H1 (cell line): ENCODE data around the gene OSBPL6. TPM values are rescaled to one million over a fixed set of nuclear protein-coding genes. Genes with fewer than 3 reads are reported as not detected.

Experiments used
- CTCF ChIA-PET: fragments of 300-600 bp; sonication (Branson Sonifier 250); formaldehyde crosslinking; loops from one replicate; lab custom pipeline; 2021; ENCODE audit not compliant: partially characterized antibody; lab: Charles Lee
- POLR2A ChIA-PET: fragments of 300-600 bp; sonication (Branson Sonifier 250); formaldehyde crosslinking; loops from one replicate; lab custom pipeline; 2021; ENCODE audit warnings: inconsistent platforms; ENCODE audit not compliant: partially characterized antibody; lab: Charles Lee
- DNase-seq, 2 experiments: peaks; one replicate each; pipeline versions ENCODE4 v3.0.0 to v3.0.0-alpha.2; 2010 to 2022; ENCODE audit warnings: low spot score in 2 of 2, low read depth in 1 of 2, mixed read lengths in 1 of 2
- FAIRE-seq: peaks from 2 replicates; lab custom pipeline; 2011; peaks lifted over from hg19 to GRCh38; lab: Jason Lieb, UNC
- H2AFZ ChIP-seq: 2 replicates; pipeline ENCODE4 v1.8.1; 2012; ENCODE audit warnings: low read length, inconsistent platforms
- H2AK5ac ChIP-seq: 2 replicates; pipeline ENCODE4 v1.6.1; 2013; ENCODE audit warnings: low read depth, low read length
- H2BK120ac ChIP-seq: replicated peaks from 2 replicates; pipeline ENCODE3; 2013; ENCODE audit warnings: low read depth, low read length, inconsistent platforms
- H2BK12ac ChIP-seq: 2 replicates; pipeline ENCODE4 v1.6.1; 2013; ENCODE audit warnings: low read depth, low read length
- H2BK15ac ChIP-seq: 2 replicates; pipeline ENCODE4 v1.6.1; 2013; ENCODE audit warnings: low read length
- H2BK20ac ChIP-seq: 2 replicates; pipeline ENCODE4 v1.6.1; 2013; ENCODE audit warnings: low read length
- H2BK5ac ChIP-seq: 2 replicates; pipeline ENCODE4 v1.6.1; 2013; ENCODE audit warnings: low read depth, low read length
- H3K14ac ChIP-seq: 2 replicates; pipeline ENCODE4 v1.6.1; 2013; ENCODE audit warnings: inconsistent platforms; ENCODE audit not compliant: insufficient read length
- H3K18ac ChIP-seq: 2 replicates; pipeline ENCODE4 v1.6.1; 2013; ENCODE audit warnings: low read length; ENCODE audit errors: extremely low read depth
- H3K23ac ChIP-seq: 2 replicates; pipeline ENCODE4 v1.6.1; 2013; ENCODE audit warnings: inconsistent platforms; ENCODE audit not compliant: insufficient read length
- H3K23me2 ChIP-seq: 2 replicates; pipeline ENCODE4 v1.6.1; 2013; ENCODE audit warnings: low read depth, low read length
- H3K27ac ChIP-seq: 2 replicates; pipeline ENCODE4 v1.6.1; 2011; ENCODE audit warnings: low read depth, low read length, inconsistent platforms
- H3K27me3 ChIP-seq, 4 experiments: replicated peaks in 1 of 4; 1 replicate in 1 of 4; 2 replicates in 3 of 4; pipeline versions ENCODE4 v1.6.1 to v1.8.1; 2011 to 2013; ENCODE audit warnings: low read length in 3 of 4, mild to moderate bottlenecking in 3 of 4, inconsistent platforms in 2 of 4, mixed read lengths in 2 of 4, moderate library complexity in 1 of 4; ENCODE audit not compliant: control insufficient read depth in 3 of 4, insufficient read depth in 3 of 4; ENCODE audit errors: extremely low read depth in 1 of 4
- H3K36me3 ChIP-seq, 4 experiments: 2 replicates each; pipeline versions ENCODE4 v1.6.1 to v1.8.1; 2011 to 2013; ENCODE audit warnings: mild to moderate bottlenecking in 4 of 4, low read length in 3 of 4, moderate library complexity in 2 of 4, control low read depth in 1 of 4, inconsistent platforms in 1 of 4; ENCODE audit not compliant: insufficient read depth in 4 of 4, control insufficient read depth in 2 of 4
- H3K4ac ChIP-seq: replicated peaks from 2 replicates; pipeline ENCODE3; 2013; ENCODE audit warnings: low read length, low read depth, mixed read lengths, inconsistent platforms; ENCODE audit not compliant: insufficient read length
- H3K4me1 ChIP-seq, 4 experiments: replicated peaks in 1 of 4; 1 replicate in 1 of 4; 2 replicates in 3 of 4; pipeline versions ENCODE4 v1.6.1 to v1.8.1; 2011 to 2013; ENCODE audit warnings: low read length in 3 of 4, inconsistent platforms in 2 of 4, mixed read lengths in 1 of 4; ENCODE audit not compliant: insufficient read depth in 4 of 4, control insufficient read depth in 3 of 4
- H3K4me2 ChIP-seq, 2 experiments: 2 replicates each; pipeline versions ENCODE4 v1.6.1 to v1.8.1; 2011 to 2013; ENCODE audit warnings: low read depth in 2 of 2, low read length in 2 of 2, control low read depth in 1 of 2, inconsistent platforms in 1 of 2, mild to moderate bottlenecking in 1 of 2; ENCODE audit not compliant: insufficient read depth in 1 of 2
- H3K4me3 ChIP-seq, 4 experiments: fragments of 200-600, 300-600 bp in 1 of 4; sonication (generic), shearing (Covaris generic), sonication (Bioruptor Twin) in 1 of 4; 2 replicates each; pipeline versions ENCODE4 v1.5.1 to v1.8.1; 2011 to 2016; ENCODE audit warnings: low read length in 4 of 4, low read depth in 3 of 4, control low read depth in 2 of 4, inconsistent platforms in 2 of 4, mild to moderate bottlenecking in 2 of 4, mixed read lengths in 1 of 4, moderate library complexity in 1 of 4; ENCODE audit not compliant: insufficient read depth in 2 of 4; ENCODE audit errors: extremely low read depth in 1 of 4
- H3K56ac ChIP-seq: replicated peaks from 2 replicates; pipeline ENCODE3; 2013; ENCODE audit warnings: low read depth, mild to moderate bottlenecking, mixed read lengths, low read length, inconsistent platforms; ENCODE audit not compliant: insufficient read length
- H3K79me1 ChIP-seq: 2 replicates; pipeline ENCODE4 v1.6.1; 2013; ENCODE audit warnings: low read depth, low read length, control low read depth
- H3K79me2 ChIP-seq, 2 experiments: 2 replicates each; pipeline versions ENCODE4 v1.6.1 to v1.8.1; 2012 to 2013; ENCODE audit warnings: low read length in 2 of 2, mild to moderate bottlenecking in 2 of 2, inconsistent platforms in 1 of 2; ENCODE audit not compliant: insufficient read depth in 2 of 2, control insufficient read depth in 1 of 2
- H3K9ac ChIP-seq, 4 experiments: replicated peaks in 1 of 4; 1 replicate in 1 of 4; 2 replicates in 3 of 4; pipeline versions ENCODE4 v1.6.1 to v1.8.1; 2011 to 2013; ENCODE audit warnings: low read depth in 3 of 4, low read length in 3 of 4, control low read depth in 2 of 4, mild to moderate bottlenecking in 2 of 4, moderate library complexity in 2 of 4, inconsistent platforms in 1 of 4; ENCODE audit errors: extremely low read depth in 1 of 4
- H3K9me3 ChIP-seq, 2 experiments: 2 replicates each; pipeline versions ENCODE4 v1.6.1 to v1.8.1; 2012 to 2013; ENCODE audit warnings: mild to moderate bottlenecking in 2 of 2, moderate library complexity in 2 of 2, control low read depth in 1 of 2, inconsistent platforms in 1 of 2, low read depth in 1 of 2, low read length in 1 of 2, mixed read lengths in 1 of 2; ENCODE audit not compliant: insufficient read depth in 2 of 2
- H4K20me1 ChIP-seq, 2 experiments: replicated peaks in 1 of 2; 2 replicates each; pipeline versions ENCODE3 to v1.8.1; 2011 to 2013; ENCODE audit warnings: inconsistent platforms in 2 of 2, low read length in 2 of 2, mild to moderate bottlenecking in 1 of 2; ENCODE audit not compliant: insufficient read depth in 2 of 2, control insufficient read depth in 1 of 2
- H4K5ac ChIP-seq: 2 replicates; pipeline ENCODE4 v1.6.1; 2013; ENCODE audit warnings: low read length, low read depth, mixed read lengths, inconsistent platforms; ENCODE audit not compliant: insufficient read length
- H4K8ac ChIP-seq: 2 replicates; pipeline ENCODE4 v1.8.0; 2013; ENCODE audit warnings: mild to moderate bottlenecking, moderate library complexity, low read length, inconsistent platforms; ENCODE audit not compliant: insufficient read depth; ENCODE audit errors: extremely low read depth
- H4K91ac ChIP-seq: replicated peaks from 2 replicates; pipeline ENCODE3; 2013; ENCODE audit warnings: low read length, mixed read lengths, inconsistent platforms; ENCODE audit not compliant: insufficient read length
- WGBS, 2 experiments: shearing (Covaris generic) in 1 of 2; methylation state at CpG; one replicate each; pipeline versions ENCODE4 v1.1.6 to v1.1.7; 2013 to 2015; ENCODE audit warnings: low lambda C conversion rate in 2 of 2, mixed read lengths in 2 of 2, inconsistent platforms in 1 of 2, low coverage in 1 of 2, missing lambda C conversion rate in 1 of 2; ENCODE audit not compliant: insufficient replicate concordance in 2 of 2, insufficient coverage in 1 of 2, insufficient read length in 1 of 2; ENCODE audit errors: extremely low coverage in 1 of 2, missing lambda C conversion rate in 1 of 2; 5-methylcytosine and 5-hydroxymethylcytosine counted together
- polyA plus RNA-seq, 7 experiments: library from polyadenylated mRNA; depleted of rRNA in 3 of 7; stranded (reverse) in 5 of 7; unstranded in 2 of 7; fragments of >200 nt in 5 of 7; fragments of 200-250 nt in 2 of 7; gene quantifications; 1 replicate in 5 of 7; 2 replicates in 1 of 7; 4 replicates in 1 of 7; pipeline versions ENCODE4 v1.2.1 to v1.2.3, GENCODE V29; 2011 to 2013; ENCODE audit warnings: missing spikeins in 2 of 7, mixed read lengths in 2 of 7
- total RNA-seq: library from RNA; stranded (reverse); fragmentation: NEBNext Ultra II Directional; extraction: Animal tissue kit (Norgen Biotek cat#: 25700); gene quantifications from 2 replicates; pipeline ENCODE4 v1.2.1, GENCODE V29; 2021

Gene OSBPL6
- total and polyA plus RNA-seq, 2 of the 8 experiments (the other 6 are each of a cell fraction or from before 2014, with no cell fraction given) = 1.7 to 5.6 TPM

DNA sequence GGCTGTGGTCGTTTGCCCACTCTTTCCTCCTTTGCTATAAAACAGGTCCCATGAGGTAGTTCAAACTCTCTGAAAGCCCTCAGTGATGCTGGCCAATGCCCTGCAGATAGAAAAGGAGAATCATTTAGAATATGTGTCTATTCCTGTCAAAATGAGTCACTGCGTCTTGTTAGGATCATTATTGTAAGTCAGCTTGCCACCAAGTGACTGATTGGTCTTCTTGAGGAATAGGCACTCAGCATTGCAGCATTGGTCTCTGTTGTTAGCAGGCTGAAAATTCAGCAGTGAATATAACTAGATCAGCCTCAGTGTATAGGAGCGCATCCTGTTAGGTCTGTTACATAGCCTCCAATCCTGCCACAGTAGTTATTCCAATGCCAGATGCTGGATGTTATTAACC, 227.8 kb downstream of the OSBPL6 start:
- Histone ChIP-seq H3K23ac (no peak overlapping the region), H3K14ac (no peak overlapping the region), H3K27ac (no peak overlapping the region), H2BK15ac (no peak overlapping the region), H4K20me1 (no peaks in the 10 kb centered on the region), H3K56ac (no peak overlapping the region), H3K4me3 (no peak overlapping the region), H3K9ac (no peak overlapping the region), H3K4me1 (no peaks in the 10 kb centered on the region), H4K5ac (no peak overlapping the region), H3K4ac (no peak overlapping the region), H2BK120ac (no peak overlapping the region), H2BK12ac (no peak overlapping the region), H3K4me2 (no peak overlapping the region), H3K23me2 (no peaks in the 10 kb centered on the region), H4K8ac (no peak overlapping the region), H2AK5ac (no peak overlapping the region), H2AFZ (no peak overlapping the region), H2BK20ac (no peak overlapping the region), H3K79me2 (no peaks in the 10 kb centered on the region), H3K36me3 (peaks cover 0 to 5% (median 0%) of the 10 kb centered on the region in 4 experiments; a peak in 3 of 8 replicates), H3K79me1 (no peaks in the 10 kb centered on the region; the same call in 1 of the 2 replicates), H4K91ac (no peak overlapping the region), H3K27me3 (no peaks in the 10 kb centered on the region), H3K9me3 (no peaks in the 10 kb centered on the region), H3K18ac (no peak overlapping the region), H2BK5ac (no peak overlapping the region)
- DNase-seq (no peak), FAIRE-seq (no peak)
- ChIA-PET CTCF (no interaction called here), POLR2A (interaction anchor here (3.0 kb wide), 1 partner anchor 29 kb away, joined by 10 read pairs; the partner anchor contains the start of genes PJVK and PRKRA)
- WGBS, 2 experiments = 93% methylated on average over 3 of the region's 3 CpGs; no CpG with 5 or more reads in 1 of the 2 experiments
